ENCODE data around the gene RPL22. TPM values are rescaled to one million over a fixed set of nuclear protein-coding genes. Genes with fewer than 3 reads are reported as not detected.
A peak's percentile ranks its signal among the peaks of the same experiment; 100 is the strongest.

Gene RPL22
- 100 to 1,000 TPM; 210 to 329 (median 306) TPM for total RNA-seq

GRCh38 chr1:6199298-6200187 lies at the start of gene RPL22:
TSS of gene RPL22 (minus strand) at chr1:6199595. CDS start at chr1:6199573, 22 bp downstream.
- intact Hi-C loops (cut with DNase I; ENCODE audit: low total_unique reads): no loop called here
- DNase-seq (ENCODE audit: low spot score in 2 of 2): peak; percentile 98
- no peaks in the 10 kb centered on the region for H3K36me3 ChIP-seq
- H3K4me1 ChIP-seq: peaks cover 0 to 6% of the 10 kb centered on the region in 2 donors
- H3K9me3 ChIP-seq: no peaks in the 10 kb centered on the region
- TF ChIP-seq CTCF (IDR thresholded peaks at IDR 0.05) (no peak), POLR2A (IDR thresholded peaks at IDR 0.05) (no peak), POLR2AphosphoS5 (IDR thresholded peaks at IDR 0.05) (peak; percentile 87 to 96 (median 90))
- no peaks in the 10 kb centered on the region for H3K27me3 ChIP-seq
- peak within 1 kb of the TSS; percentile 80 to 83 for H3K27ac ChIP-seq
- peak within 1 kb of the TSS; percentile 96 to 99 (median 99) for H3K4me3 ChIP-seq

GRCh38 chr1:6248161-6248776 lies 48.9 kb upstream of the RPL22 start:
- peaks cover 17 to 72% of the 10 kb centered on the region in 2 donors for H3K27me3 ChIP-seq
- TF ChIP-seq CTCF (IDR thresholded peaks at IDR 0.05): no peak
- no peak for TF ChIP-seq POLR2A (IDR thresholded peaks at IDR 0.05)
- no peak for TF ChIP-seq POLR2AphosphoS5 (IDR thresholded peaks at IDR 0.05)
- H3K9me3 ChIP-seq: no peaks in the 10 kb centered on the region
- H3K4me3 ChIP-seq: no peak overlapping the region
- peaks cover 0 to 5% of the 10 kb centered on the region in 2 donors for H3K4me1 ChIP-seq
- H3K27ac ChIP-seq: no peak overlapping the region
- DNase-seq (ENCODE audit: low spot score in 2 of 2): no peak
- no peaks in the 10 kb centered on the region for H3K36me3 ChIP-seq
- intact Hi-C loops (cut with DNase I; ENCODE audit: low total_unique reads): no loop called here

GRCh38 chr1:6247651-6248050 lies 48.3 kb upstream of the RPL22 start:
- intact Hi-C loops (cut with DNase I; ENCODE audit: low total_unique reads): no loop called here
- Histone ChIP-seq H3K36me3 (no peaks in the 10 kb centered on the region), H3K27ac (no peak overlapping the region), H3K9me3 (no peaks in the 10 kb centered on the region), H3K27me3 (peaks cover 20 to 78% of the 10 kb centered on the region in 2 donors), H3K4me1 (peaks cover 0 to 5% of the 10 kb centered on the region in 2 donors), H3K4me3 (no peak overlapping the region)
- DNase-seq (ENCODE audit: low spot score in 2 of 2): no peak
- TF ChIP-seq CTCF (IDR thresholded peaks at IDR 0.05) (no peak), POLR2AphosphoS5 (IDR thresholded peaks at IDR 0.05) (no peak), POLR2A (IDR thresholded peaks at IDR 0.05) (no peak)

GRCh38 chr1:6246497-6247467 lies 47.4 kb upstream of the RPL22 start:
- H3K4me3 ChIP-seq: no peak overlapping the region
- no peaks in the 10 kb centered on the region for H3K36me3 ChIP-seq
- no peaks in the 10 kb centered on the region for H3K9me3 ChIP-seq
- H3K27me3 ChIP-seq: peaks cover 26 to 84% of the 10 kb centered on the region in 2 donors
- DNase-seq (ENCODE audit: low spot score in 2 of 2): peak; percentile 67 to 83
- H3K4me1 ChIP-seq: peaks cover 8 to 10% of the 10 kb centered on the region in 2 donors
- TF ChIP-seq POLR2AphosphoS5 (IDR thresholded peaks at IDR 0.05) (no peak), POLR2A (IDR thresholded peaks at IDR 0.05) (no peak), CTCF (IDR thresholded peaks at IDR 0.05) (peak; percentile 94 to 98 (median 97))
- intact Hi-C loops (cut with DNase I; ENCODE audit: low total_unique reads): no loop called here
- no peak overlapping the region for H3K27ac ChIP-seq
